IPS-18c (cell line): ENCODE results near the gene NACAD.

Experiments used
- H3K4me3 ChIP-seq: 2 replicates; pipeline ENCODE4 v1.7.0; 2013; ENCODE audit warnings: low read depth, mild to moderate bottlenecking, low read length, moderate library complexity; ENCODE audit not compliant: insufficient read depth
- H3K9me3 ChIP-seq: one replicate; pipeline ENCODE4 v1.6.1; 2013; ENCODE audit warnings: mild to moderate bottlenecking, low read length, moderate library complexity; ENCODE audit not compliant: control insufficient read depth, insufficient read depth

NACAD gene

GRCh38 chr7:45082031-45082830, 6.5 kb downstream of the NACAD start:
- H3K4me3 ChIP-seq = no peak overlapping the region

DNA sequence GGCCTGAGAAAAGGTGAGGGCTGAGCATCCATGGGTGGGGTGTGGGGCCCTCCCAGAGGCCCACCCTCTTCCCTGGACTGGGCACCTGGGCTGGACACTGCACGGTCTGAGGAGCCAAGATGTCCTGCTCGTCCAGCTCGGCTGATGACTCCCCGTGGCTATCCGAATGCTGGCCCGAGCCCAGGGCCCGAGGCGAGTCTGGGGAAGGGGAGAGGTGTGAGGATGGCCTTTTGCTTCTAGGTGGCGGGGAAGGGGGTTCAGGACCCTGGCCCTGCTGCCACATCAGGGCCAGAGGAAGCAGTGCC, 7.1 kb downstream of the NACAD start:
- no peak overlapping the region for H3K4me3 ChIP-seq
- H3K9me3 ChIP-seq = no peaks in the 10 kb centered on the region

More at GRCh38 chr7:45082031-45082830, 6.5 kb downstream of the NACAD start:
- no peaks in the 10 kb centered on the region for H3K9me3 ChIP-seq

DNA sequence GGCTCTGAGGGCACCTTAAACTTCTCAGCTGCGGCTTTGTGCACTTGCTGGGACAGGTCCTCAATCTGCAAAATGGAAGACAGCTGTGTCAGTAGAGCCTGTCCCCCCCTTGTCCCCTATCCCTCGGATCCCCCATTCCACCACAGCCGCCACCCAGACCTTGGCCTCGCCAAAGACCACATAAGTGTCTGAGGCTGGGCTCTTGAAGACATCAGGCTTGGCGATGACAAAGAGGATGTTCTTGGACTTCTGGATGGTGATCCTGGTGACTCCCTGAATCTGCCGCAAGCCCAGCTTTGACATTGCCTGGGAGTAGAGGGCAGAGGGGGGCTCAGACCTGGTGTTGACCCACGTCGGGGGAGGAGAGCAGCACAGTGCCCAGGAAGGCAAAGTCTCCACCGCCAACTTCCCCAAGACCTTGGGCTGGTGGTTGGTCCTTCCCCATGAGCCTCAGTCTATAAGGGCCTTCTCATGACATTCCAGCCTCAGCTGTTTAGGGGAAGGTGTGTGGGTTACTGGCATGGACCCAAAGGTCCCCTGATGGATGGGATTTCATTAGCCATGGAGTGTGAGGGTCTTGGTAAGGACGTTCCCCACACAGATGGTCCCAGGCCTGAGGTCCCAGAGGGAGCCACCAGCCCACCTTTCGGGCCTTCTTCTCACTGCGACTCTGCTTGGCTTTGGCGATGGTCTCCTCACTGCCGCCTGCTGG, 7.7 kb downstream of the NACAD start:
- H3K4me3 ChIP-seq = no peak overlapping the region

GRCh38 chr7:45080265-45080957, 8.4 kb downstream of the NACAD start:
- Histone ChIP-seq H3K9me3 (no peaks in the 10 kb centered on the region), H3K4me3 (no peak overlapping the region)

More for the DNA sequence above, 7.7 kb downstream of the NACAD start:
- no peaks in the 10 kb centered on the region for H3K9me3 ChIP-seq

DNA sequence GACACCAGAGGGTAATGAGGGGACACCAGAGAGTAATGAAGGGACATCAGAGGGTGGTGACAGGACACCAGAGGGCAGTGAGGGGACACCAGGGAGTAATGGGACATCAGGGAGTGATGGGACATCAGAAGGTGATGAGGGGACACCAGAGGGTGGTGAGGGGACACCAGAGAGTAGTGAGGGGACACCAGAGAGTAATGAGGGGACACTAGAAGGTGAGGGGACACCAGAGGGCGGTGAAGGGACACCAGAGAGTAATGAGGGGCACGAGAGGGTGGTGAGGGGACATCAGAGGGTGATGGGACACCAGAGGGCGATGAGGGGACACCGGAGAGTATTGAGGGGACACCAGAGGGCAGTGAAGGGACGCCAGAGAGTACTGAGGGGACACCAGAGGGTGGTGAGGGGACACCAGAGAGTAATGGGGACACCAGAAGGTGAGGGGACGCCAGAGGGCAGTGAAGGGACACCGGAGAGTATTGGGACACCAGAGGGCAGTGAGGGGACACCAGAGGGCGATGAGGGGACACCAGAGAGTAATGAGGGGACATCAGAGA, 10.6 kb downstream of the NACAD start:
- Histone ChIP-seq H3K4me3 (no peak overlapping the region), H3K9me3 (no peaks in the 10 kb centered on the region)

GRCh38 chr7:45077579-45077978, 11.2 kb downstream of the NACAD start:
- Histone ChIP-seq H3K4me3 (no peak overlapping the region), H3K9me3 (no peaks in the 10 kb centered on the region)

DNA sequence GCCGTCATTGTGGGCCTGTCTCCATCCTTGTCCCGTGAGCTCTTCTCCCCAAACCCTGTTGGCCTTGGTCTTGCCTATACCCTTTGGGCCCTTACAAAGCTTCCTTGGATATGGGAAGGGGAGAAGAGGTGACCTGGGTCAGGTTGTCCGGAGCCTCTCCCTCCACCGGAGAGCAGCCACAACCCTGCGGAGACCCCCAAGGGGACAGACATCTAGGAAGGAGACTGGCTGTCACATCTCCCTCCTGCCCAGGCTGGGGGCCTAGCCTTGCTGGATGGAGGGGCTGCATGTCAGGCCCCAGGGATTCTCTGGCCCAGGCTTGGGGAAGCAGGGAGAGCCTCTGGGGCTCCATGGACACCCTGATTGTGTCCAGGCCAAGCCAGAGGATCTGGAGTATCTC, 11.8 kb downstream of the NACAD start:
- Histone ChIP-seq H3K9me3 (no peaks in the 10 kb centered on the region), H3K4me3 (no peak overlapping the region)

GRCh38 chr7:45075871-45076796, 12.6 kb downstream of the NACAD start:
- Histone ChIP-seq H3K4me3 (no peak overlapping the region), H3K9me3 (no peaks in the 10 kb centered on the region)

- Histone ChIP-seq H3K9me3 (no peaks in the 10 kb centered on the region), H3K4me3 (no peak overlapping the region)
Observed at GRCh38 chr7:45075355-45075644, 13.5 kb downstream of the NACAD start.

- H3K4me3 ChIP-seq = no peak overlapping the region
Observed at GRCh38 chr7:45074528-45075354, 14.0 kb downstream of the NACAD start.

DNA sequence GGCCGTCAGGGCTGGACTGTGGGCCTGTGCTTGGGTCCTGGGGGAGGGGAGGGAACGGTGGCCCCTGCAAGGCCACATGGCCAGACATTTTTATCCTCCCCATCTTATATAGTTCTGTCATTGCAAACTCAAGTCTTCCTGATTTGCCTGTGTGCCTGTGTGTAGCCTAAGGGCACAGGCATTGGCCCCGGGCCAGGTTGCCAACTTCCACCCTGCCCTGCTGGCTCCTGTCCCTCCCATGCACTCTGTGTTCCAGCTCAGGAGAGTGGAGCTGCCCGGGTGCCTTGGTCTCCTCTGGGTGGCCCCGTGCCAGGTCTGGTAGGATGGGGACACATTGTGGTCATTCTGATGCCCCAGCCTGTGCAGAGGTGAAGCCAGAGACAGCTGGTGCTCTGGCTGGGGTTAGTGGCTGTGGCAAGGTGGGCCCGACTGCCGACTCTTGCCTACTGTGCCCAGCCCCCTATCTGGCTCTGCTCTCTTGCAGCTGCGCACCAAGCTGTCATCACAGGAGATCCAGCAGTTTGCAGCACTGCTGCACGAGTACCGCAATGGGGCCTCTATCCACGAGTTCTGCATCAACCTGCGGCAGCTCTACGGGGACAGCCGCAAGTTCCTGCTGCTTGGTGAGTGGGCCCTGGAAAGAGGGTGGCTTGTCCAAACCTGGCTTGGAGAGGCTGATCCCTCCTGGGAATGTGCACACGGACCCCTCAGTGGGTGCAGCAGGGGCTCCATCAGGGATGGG, 14.8 kb downstream of the NACAD start:
- Histone ChIP-seq H3K9me3 (no peaks in the 10 kb centered on the region), H3K4me3 (no peak overlapping the region)

More at GRCh38 chr7:45074528-45075354, 14.0 kb downstream of the NACAD start:
- H3K9me3 ChIP-seq = no peaks in the 10 kb centered on the region

- no peak overlapping the region for H3K4me3 ChIP-seq
- no peaks in the 10 kb centered on the region for H3K9me3 ChIP-seq
Observed at GRCh38 chr7:45073031-45073785, 15.6 kb downstream of the NACAD start.

DNA sequence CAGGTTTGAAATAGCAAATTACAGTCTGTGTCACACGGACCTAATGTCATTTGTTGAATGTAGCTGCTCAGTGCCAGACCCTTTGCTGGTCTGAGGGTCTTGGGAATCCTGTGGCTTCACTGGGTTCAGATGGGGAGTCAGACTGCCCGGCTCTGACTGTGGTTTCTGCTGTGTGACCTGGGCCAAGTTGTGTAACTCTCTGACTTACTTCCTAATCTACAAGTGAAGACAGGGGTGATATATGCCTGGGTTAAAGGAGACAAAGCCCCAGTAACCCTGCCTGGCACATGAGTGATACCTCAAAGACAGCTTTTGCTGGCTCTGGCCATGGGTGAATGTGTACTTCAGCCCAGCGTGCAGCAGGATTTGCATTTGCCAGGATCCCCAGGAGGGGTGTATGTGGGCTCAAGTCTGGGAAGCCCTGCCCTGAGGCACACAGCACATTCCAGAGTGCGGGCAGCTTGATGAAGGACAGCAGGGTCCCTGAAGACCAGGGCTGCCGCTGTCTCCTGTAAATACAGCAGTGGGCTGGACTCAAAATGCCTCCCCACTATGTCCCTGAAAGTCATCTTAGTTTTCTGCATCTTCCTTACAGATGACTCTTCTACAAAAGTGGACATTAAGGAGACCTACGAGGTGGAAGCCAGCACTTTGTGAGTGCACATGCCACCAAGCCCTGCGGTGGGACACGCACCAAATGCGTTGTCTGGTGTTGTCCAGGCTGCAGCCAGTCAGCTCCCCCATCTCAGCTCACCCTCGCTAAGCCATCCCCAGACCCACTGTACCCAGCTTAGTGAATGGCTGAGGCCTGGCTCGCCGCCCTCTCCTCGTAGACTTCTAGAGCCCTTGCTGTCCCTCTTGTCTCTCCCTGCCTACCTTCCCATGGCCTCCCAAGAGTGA, 16.4 kb downstream of the NACAD start:
- Histone ChIP-seq H3K4me3 (no peak overlapping the region), H3K9me3 (no peaks in the 10 kb centered on the region)

GRCh38 chr7:45071528-45071927, 17.2 kb downstream of the NACAD start:
- no peaks in the 10 kb centered on the region for H3K9me3 ChIP-seq

More at GRCh38 chr7:45071528-45071927, 17.2 kb downstream of the NACAD start:
- H3K4me3 ChIP-seq = no peak overlapping the region
